ENCODE results near the gene PTPN6.

PTPN6 gene

DNA sequence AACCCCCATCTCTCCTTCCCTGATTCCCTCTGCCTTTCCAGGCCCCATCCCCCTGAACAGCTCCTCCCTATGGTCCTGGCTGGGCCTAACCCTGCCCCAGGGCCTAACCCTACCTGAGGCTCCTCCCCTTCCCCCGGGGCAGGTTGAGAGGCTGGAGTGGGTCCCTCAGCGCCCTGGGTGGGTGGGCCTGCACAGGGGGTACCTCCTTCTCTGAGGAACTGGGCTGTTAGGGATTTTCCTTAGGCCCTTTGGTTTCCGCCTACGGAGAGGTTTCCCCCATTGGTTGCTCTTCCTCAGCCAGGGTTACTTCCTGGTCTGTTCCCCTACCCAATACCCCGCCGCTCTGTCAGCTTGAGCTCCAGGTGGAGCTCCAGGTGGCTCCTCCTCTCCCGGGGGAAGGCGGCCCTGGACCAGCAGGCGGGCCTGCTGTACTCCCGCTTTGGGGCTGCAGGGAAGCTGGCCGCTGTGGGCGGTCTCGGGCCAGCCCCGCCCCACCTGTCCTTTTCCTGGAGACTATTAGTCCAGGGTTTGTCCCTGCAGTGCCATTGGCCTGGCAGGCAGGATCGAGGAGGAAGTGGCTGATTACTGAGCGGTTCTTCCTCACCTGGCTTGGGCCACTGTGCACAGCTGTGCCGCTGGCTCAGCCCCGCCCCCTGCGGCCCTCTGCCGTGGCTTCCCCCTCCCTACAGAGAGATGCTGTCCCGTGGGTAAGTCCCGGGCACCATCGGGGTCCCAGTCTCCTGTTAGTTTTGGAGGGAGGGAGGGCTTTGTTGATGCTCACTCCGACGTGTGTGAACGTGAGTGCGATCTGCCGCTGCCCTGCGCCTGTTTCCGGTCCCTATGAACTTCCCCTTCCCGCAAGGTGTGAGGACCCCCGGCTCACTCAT is 4.9 kb upstream of the PTPN6 start:
- Histone ChIP-seq H4K20me1 (no peaks in the 10 kb centered on the region), H3K4me2 (peak overlapping the region; percentile 99), H3K27me3 (no peaks in the 10 kb centered on the region), H3K36me3 (peaks cover 16% of the 10 kb centered on the region), H3K4me1 (peaks cover 84% of the 10 kb centered on the region), H3K9me3 (no peaks in the 10 kb centered on the region), H3K9ac (peak overlapping the region; percentile 95), H3K27ac (peak overlapping the region; percentile 95), H3K4me3 (peak overlapping the region; percentile 82)
- no peak for TF ChIP-seq Cebpa-rat (IDR thresholded peaks at IDR 0.05)

- Histone ChIP-seq H3K4me3 (peak overlapping the region; percentile 82), H3K27ac (peak overlapping the region; percentile 95), H3K4me1 (peaks cover 77% of the 10 kb centered on the region), H3K4me2 (peak overlapping the region; percentile 99), H3K27me3 (no peaks in the 10 kb centered on the region), H4K20me1 (no peaks in the 10 kb centered on the region), H3K36me3 (0 out of 2 replicates have a peak, but pooled peaks cover 11% of the 10 kb centered on the region), H3K9ac (peak overlapping the region; percentile 95; the same call in 1 of the 2 replicates), H3K9me3 (no peaks in the 10 kb centered on the region)
- TF ChIP-seq Cebpa-rat (IDR thresholded peaks at IDR 0.05): no peak
Observed at GRCh38 chr12:6946920-6947374, 4.2 kb upstream of the PTPN6 start.

DNA sequence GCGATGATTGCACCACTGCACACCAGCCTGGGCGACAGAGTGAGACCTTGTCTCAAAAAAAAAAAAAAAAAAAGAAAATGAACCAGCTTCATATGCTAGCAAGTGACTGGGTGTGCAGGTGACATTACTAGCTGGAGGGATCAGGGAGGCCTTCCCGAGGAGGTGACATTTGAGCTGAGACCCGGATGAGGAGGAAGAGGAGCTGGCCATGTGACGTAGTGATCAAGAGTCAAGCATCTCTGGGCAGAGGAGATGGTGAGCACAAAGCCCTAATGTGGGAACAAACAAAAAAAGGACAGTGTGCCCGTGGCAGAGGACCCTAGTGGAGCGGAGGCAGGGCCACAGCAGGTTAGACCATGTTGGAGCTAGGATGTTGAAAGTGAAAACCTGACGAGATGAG is 3.5 kb upstream of the PTPN6 start:
- H3K27ac ChIP-seq: no peak overlapping the region
- 0 out of 2 replicates have a peak, but pooled peaks cover 7% of the 10 kb centered on the region for H3K36me3 ChIP-seq
- peaks cover 74% of the 10 kb centered on the region for H3K4me1 ChIP-seq
- no peaks in the 10 kb centered on the region for H3K27me3 ChIP-seq
- no peak overlapping the region for H3K9ac ChIP-seq
- no peaks in the 10 kb centered on the region for H3K9me3 ChIP-seq
- TF ChIP-seq Cebpa-rat (IDR thresholded peaks at IDR 0.05): no peak
- peak overlapping the region; percentile 99; the same call in 1 of the 2 replicates for H3K4me2 ChIP-seq
- H4K20me1 ChIP-seq: no peaks in the 10 kb centered on the region
- H3K4me3 ChIP-seq: no peak overlapping the region

DNA sequence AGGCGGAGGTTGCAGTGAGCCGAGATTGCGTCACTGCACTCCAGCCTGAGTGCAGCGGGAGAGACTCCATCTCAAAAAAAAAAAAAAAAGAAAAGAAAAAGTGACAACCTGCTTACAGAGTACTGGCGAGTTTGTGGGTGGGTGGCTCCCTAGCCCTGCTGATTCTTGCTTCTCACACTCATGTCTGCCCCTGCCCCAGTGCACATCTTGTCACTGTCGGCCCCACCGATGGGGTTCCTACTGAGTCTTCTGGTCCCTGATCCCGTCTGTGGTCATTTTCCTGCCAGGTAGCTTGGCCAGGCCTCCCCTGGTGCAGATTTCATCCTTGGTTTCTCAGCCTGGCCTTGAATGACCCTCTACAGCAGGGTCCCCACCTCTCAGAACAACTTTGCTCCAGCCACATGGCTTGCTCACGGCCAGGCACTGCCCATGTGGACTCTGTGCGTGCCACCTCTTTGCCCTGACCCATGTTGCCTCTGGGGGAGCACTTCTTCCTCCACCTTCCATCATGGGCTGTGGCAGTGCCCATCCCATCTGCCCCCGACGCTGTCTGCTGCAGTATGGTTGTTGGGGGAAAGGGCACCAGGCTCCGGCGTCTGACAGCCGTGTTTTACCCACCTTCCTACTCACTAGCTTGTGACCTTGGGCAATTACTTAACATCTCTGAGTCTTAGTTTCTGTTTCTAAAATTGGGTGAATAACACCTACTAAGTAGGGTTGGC is 2.1 kb upstream of the PTPN6 start:
- Histone ChIP-seq H3K4me2 (peak overlapping the region; percentile 60), H3K4me1 (peaks cover 78% of the 10 kb centered on the region), H3K36me3 (0 out of 2 replicates have a peak, but pooled peaks cover 7% of the 10 kb centered on the region), H3K9me3 (no peaks in the 10 kb centered on the region), H4K20me1 (no peaks in the 10 kb centered on the region), H3K27ac (peak overlapping the region; percentile 91; the same call in 1 of the 2 replicates), H3K9ac (no peak overlapping the region; the same call in none of the 2 replicates), H3K27me3 (no peaks in the 10 kb centered on the region), H3K4me3 (no peak overlapping the region)
- peak; percentile 29; the same call in 1 of the 2 replicates for TF ChIP-seq Cebpa-rat (IDR thresholded peaks at IDR 0.05)

DNA sequence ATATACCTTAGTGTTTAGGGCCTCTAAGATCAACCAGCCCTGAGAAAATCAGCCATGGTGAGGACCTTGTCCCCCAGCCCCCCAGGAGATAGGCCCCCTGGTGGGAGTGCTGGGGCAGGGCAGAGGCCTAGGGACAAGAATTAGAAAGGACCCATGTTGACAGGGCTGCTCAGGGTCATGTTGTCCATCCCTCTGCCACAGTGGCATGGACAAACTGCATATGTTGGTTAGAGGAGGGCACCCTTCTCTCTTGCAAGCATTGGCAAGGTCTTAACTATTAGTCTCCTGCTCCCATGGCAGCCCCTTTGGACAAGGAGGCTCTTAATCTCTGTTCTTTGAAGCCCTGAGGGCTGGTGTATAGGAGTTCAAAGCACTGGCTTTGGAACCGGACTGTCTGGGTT is 755 bp upstream of the PTPN6 start:
- Histone ChIP-seq H3K4me3 (peak overlapping the region; percentile 91), H3K4me1 (peaks cover 85% of the 10 kb centered on the region), H3K36me3 (peaks cover 17% of the 10 kb centered on the region), H3K4me2 (peak overlapping the region; percentile 91), H3K9me3 (no peaks in the 10 kb centered on the region), H3K27me3 (no peaks in the 10 kb centered on the region), H3K27ac (peak overlapping the region; percentile 91), H3K9ac (peak overlapping the region; percentile 93), H4K20me1 (no peaks in the 10 kb centered on the region)
- no peak for TF ChIP-seq Cebpa-rat (IDR thresholded peaks at IDR 0.05)

DNA sequence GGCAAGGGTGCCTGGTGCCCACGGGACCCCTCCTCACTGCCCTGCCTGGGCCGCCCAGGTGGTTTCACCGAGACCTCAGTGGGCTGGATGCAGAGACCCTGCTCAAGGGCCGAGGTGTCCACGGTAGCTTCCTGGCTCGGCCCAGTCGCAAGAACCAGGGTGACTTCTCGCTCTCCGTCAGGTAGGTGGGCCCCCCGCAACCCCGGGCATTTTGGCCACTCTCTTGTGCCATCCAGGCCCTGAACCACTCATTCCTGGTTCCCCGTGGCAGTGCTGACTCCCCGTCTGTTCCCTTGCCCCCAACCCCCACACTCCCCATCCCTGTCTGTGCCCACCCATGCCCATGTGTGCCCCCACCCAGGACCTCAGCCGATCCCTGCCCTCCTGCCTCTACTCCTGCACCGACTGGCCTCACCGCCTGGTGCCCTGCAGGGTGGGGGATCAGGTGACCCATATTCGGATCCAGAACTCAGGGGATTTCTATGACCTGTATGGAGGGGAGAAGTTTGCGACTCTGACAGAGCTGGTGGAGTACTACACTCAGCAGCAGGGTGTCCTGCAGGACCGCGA is 480 bp downstream of the PTPN6 start:
- Histone ChIP-seq H3K9ac (peak overlapping the region; percentile 93), H3K4me1 (peaks cover 85% of the 10 kb centered on the region), H4K20me1 (no peaks in the 10 kb centered on the region), H3K27ac (peak overlapping the region; percentile 91), H3K36me3 (peaks cover 23% of the 10 kb centered on the region), H3K4me2 (peak overlapping the region; percentile 91), H3K9me3 (no peaks in the 10 kb centered on the region), H3K4me3 (peak overlapping the region; percentile 91), H3K27me3 (no peaks in the 10 kb centered on the region)
- TF ChIP-seq Cebpa-rat (IDR thresholded peaks at IDR 0.05): no peak

DNA sequence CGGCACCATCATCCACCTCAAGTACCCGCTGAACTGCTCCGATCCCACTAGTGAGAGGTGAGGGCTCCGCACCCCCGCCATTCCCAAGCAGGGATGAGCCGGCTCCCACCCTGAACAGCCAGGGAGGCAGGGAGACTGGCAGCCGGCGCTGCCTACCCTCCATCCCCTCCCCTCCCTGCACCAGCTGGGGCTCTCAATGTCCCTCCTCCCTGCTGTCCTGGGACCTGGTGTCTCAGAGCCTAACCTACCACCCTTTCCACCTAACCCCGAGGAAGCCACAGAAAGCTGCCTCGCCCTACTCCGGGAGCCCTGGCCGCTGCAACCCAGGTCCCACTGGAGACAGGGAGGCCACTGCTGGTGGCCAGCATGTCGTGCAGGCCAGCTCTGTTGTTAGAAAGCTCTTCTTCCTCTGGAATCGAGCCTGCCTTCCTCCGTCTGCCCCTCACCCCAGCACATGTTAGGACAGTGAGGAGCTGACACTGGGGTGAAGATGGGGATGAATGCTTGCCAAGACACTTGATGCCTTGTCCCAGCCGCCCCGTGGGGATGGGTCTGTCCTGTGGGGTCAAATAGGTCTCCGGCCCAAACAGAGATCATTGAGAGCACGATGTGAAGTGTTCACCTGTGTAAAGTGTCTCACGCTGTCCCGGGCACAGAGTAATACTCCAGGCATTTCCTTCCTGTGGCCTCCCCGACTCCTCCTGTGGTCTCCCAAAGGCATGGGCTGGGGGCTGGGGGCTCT is 1.1 kb downstream of the PTPN6 start:
- Histone ChIP-seq H3K4me2 (peak overlapping the region; percentile 91), H4K20me1 (no peaks in the 10 kb centered on the region), H3K4me3 (peak overlapping the region; percentile 91), H3K9ac (peak overlapping the region; percentile 93), H3K9me3 (no peaks in the 10 kb centered on the region), H3K27ac (peak overlapping the region; percentile 91), H3K36me3 (peaks cover 30% of the 10 kb centered on the region), H3K27me3 (no peaks in the 10 kb centered on the region), H3K4me1 (peaks cover 85% of the 10 kb centered on the region)
- no peak for TF ChIP-seq Cebpa-rat (IDR thresholded peaks at IDR 0.05)

DNA sequence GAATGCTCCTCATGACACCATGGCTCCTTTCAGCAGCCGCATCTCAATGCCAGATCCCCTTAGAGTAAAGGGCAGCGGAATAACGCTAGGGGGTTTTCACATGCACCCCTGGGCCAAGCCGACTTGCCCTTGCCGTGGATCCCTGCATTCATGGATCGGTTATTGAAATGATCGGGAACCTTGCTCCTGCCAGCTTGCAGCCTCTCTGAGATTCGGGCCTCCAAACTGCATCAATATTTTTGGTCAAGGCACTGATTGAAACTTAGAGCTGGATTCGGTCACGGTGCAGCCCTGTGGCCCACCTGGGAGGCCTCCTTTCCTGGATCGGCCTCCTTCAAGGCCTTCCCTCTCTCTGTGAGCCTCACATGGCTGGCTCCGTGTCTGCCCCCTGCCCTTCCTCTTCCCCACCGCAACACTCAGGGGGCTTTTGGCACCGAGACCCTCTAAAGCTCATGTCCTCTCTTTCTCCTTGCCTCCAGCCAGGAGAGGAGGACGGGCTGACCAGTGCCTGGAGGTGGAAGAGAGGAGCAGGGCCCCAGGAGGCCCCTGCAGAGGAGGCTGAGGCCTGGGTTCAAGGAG is 1.8 kb downstream of the PTPN6 start:
- H3K27ac ChIP-seq: peak overlapping the region; percentile 91
- peaks cover 85% of the 10 kb centered on the region for H3K4me1 ChIP-seq

More for the DNA sequence above, 1.8 kb downstream of the PTPN6 start:
- H3K27me3 ChIP-seq: no peaks in the 10 kb centered on the region
- no peak for TF ChIP-seq Cebpa-rat (IDR thresholded peaks at IDR 0.05)
- H3K36me3 ChIP-seq: peaks cover 35% of the 10 kb centered on the region
- peak overlapping the region; percentile 91 for H3K4me3 ChIP-seq
- peak overlapping the region; percentile 93 for H3K9ac ChIP-seq
- no peaks in the 10 kb centered on the region for H3K9me3 ChIP-seq
- peak overlapping the region; percentile 91 for H3K4me2 ChIP-seq
- no peaks in the 10 kb centered on the region for H4K20me1 ChIP-seq

Data from BLaER1 (cell line).